Nephron progenitor cell (in vitro differentiated cells): Measurements from ENCODE around the gene RPL13A.

Source experiments
- DNase-seq: peaks from one replicate; pipeline ENCODE4 v3.0.0; 2021
- H3K27ac Mint-ChIP-seq: 2 replicates; pipeline ENCODE4 v1.8.0; 2021; ENCODE audit warnings: mild to moderate bottlenecking, moderate library complexity, mixed read lengths
- H3K27me3 Mint-ChIP-seq: 2 replicates; pipeline ENCODE4 v1.8.0; 2021; ENCODE audit warnings: mild to moderate bottlenecking, low read depth, mixed read lengths; ENCODE audit not compliant: poor library complexity
- H3K36me3 Mint-ChIP-seq: 2 replicates; pipeline ENCODE4 v1.8.0; 2021; ENCODE audit warnings: low read depth, mixed read lengths
- H3K4me1 Mint-ChIP-seq: 2 replicates; pipeline ENCODE4 v1.8.0; 2021; ENCODE audit warnings: mixed read lengths
- H3K4me3 Mint-ChIP-seq: 2 replicates; pipeline ENCODE4 v1.8.0; 2021; ENCODE audit warnings: mild to moderate bottlenecking, moderate library complexity, mixed read lengths
- H3K9me3 Mint-ChIP-seq: 2 replicates; pipeline ENCODE4 v1.8.0; 2021; ENCODE audit warnings: mild to moderate bottlenecking, moderate library complexity, mixed read lengths
- CTCF ChIP-seq: fragments of 200-600 bp; sonication (generic); IDR thresholded peaks from 2 replicates; pipeline ENCODE4 v1.5.0; 2021; ENCODE audit warnings: antibody characterized with exemption

Gene RPL13A

GRCh38 chr19:49497047-49497788 is 9.8 kb downstream of the RPL13A start:
- no peak for TF ChIP-seq CTCF
- H3K27me3 Mint-ChIP-seq = peaks cover 10% of the 10 kb centered on the region
- no peak for DNase-seq
- peak overlapping the region; percentile 99 for H3K27ac Mint-ChIP-seq
- H3K4me1 Mint-ChIP-seq = peaks cover 49% of the 10 kb centered on the region
- H3K4me3 Mint-ChIP-seq = peak overlapping the region; percentile 99
- H3K9me3 Mint-ChIP-seq = peaks cover 7% of the 10 kb centered on the region
- H3K36me3 Mint-ChIP-seq = peaks cover 43% of the 10 kb centered on the region

GRCh38 chr19:49497789-49498103 is 10.3 kb downstream of the RPL13A start:
- Mint-ChIP-seq H3K4me1 (peaks cover 53% of the 10 kb centered on the region), H3K36me3 (peaks cover 38% of the 10 kb centered on the region), H3K4me3 (peak overlapping the region; percentile 99), H3K27me3 (peaks cover 10% of the 10 kb centered on the region), H3K9me3 (peaks cover 7% of the 10 kb centered on the region), H3K27ac (peak overlapping the region; percentile 42)
- TF ChIP-seq CTCF = no peak
- no peak for DNase-seq

GRCh38 chr19:49498475-49498874 is 11.1 kb downstream of the RPL13A start:
- H3K27me3 Mint-ChIP-seq = peaks cover 10% of the 10 kb centered on the region
- H3K4me1 Mint-ChIP-seq = peaks cover 60% of the 10 kb centered on the region
- no peak for DNase-seq
- H3K36me3 Mint-ChIP-seq = peaks cover 31% of the 10 kb centered on the region
- peaks cover 7% of the 10 kb centered on the region for H3K9me3 Mint-ChIP-seq
- H3K27ac Mint-ChIP-seq = peak overlapping the region; percentile 92
- H3K4me3 Mint-ChIP-seq = peak overlapping the region; percentile 99
- no peak for TF ChIP-seq CTCF

GRCh38 chr19:49499030-49499670 is 11.7 kb downstream of the RPL13A start:
- Mint-ChIP-seq H3K4me3 (peak overlapping the region; percentile 99), H3K4me1 (peaks cover 62% of the 10 kb centered on the region), H3K27ac (peak overlapping the region; percentile 92), H3K36me3 (peaks cover 28% of the 10 kb centered on the region), H3K27me3 (peaks cover 10% of the 10 kb centered on the region), H3K9me3 (peaks cover 7% of the 10 kb centered on the region)
- DNase-seq = no peak
- TF ChIP-seq CTCF = no peak

- peaks cover 47% of the 10 kb centered on the region for H3K4me1 Mint-ChIP-seq
- H3K27ac Mint-ChIP-seq = no peak overlapping the region
- H3K9me3 Mint-ChIP-seq = no peaks in the 10 kb centered on the region
- H3K27me3 Mint-ChIP-seq = peaks cover 5% of the 10 kb centered on the region
- peak; percentile 45 for TF ChIP-seq CTCF
- H3K36me3 Mint-ChIP-seq = peaks cover 14% of the 10 kb centered on the region
- H3K4me3 Mint-ChIP-seq = no peak overlapping the region
- no peak for DNase-seq
Measured at GRCh38 chr19:49502866-49503581, 15.6 kb downstream of the RPL13A start.
